ENCODE measurements around the gene TUBG1. TPM values are rescaled to one million over a fixed set of nuclear protein-coding genes. Genes with fewer than 3 reads are reported as not detected.

Gene TUBG1
- polyA plus RNA-seq, 1 of the 3 experiments (the other 2 are of a cell fraction), result 145 TPM

- Histone ChIP-seq H3K4me3 (ENCODE audit: low read depth in 2 of 2, low read length in 1 of 2) (no peak overlapping the region), H3K9me2 (no peaks in the 10 kb centered on the region), H3K27me3 (ENCODE audit: insufficient read depth) (no peaks in the 10 kb centered on the region), H3K4me1 (ENCODE audit: control insufficient read depth in 1 of 2, insufficient read depth in 2 of 2, low read depth in 1 of 2, low read length in 1 of 2) (peaks cover 2 to 7% of the 10 kb centered on the region in 2 experiments; a peak in 2 of 4 replicates), H3K9me3 (no peaks in the 10 kb centered on the region), H3K9ac (no peak overlapping the region), H3F3A (replicated peaks; ENCODE audit: insufficient read depth) (peaks cover 23% of the 10 kb centered on the region), H2AFZ (ENCODE audit: low read depth) (no peak overlapping the region), H3K36me3 (replicated peaks in 1 of 2; ENCODE audit: control insufficient read depth in 1 of 2, insufficient read depth in 2 of 2, low read length in 1 of 2) (peaks cover 17 to 52% of the 10 kb centered on the region in 2 experiments), H3K4me2 (no peak overlapping the region), H3K79me2 (ENCODE audit: insufficient read depth) (peaks cover 27% of the 10 kb centered on the region), H3K27ac (ENCODE audit: low read depth in 2 of 2, low read length in 1 of 2) (no peak overlapping the region), H4K20me1 (ENCODE audit: insufficient read depth) (no peaks in the 10 kb centered on the region)
- CTCF ChIA-PET, result interaction anchor here (0.6 to 5.8 kb wide), 4 partner anchors 23 to 181 kb away, joined by 3 to 34 read pairs (median 10); no protein-coding TSS in a partner anchor
- no peak for TF ChIP-seq ELF1 (IDR thresholded peaks at IDR 0.05)
- no peak for TF ChIP-seq IRF3 (IDR thresholded peaks at IDR 0.05; ENCODE audit: low read depth, low read length)
- TF ChIP-seq JUND (IDR thresholded peaks at IDR 0.05), result no peak
- TF ChIP-seq USF1 (IDR thresholded peaks at IDR 0.05; ENCODE audit: borderline replicate concordance, low read depth), result no peak
- no peak for TF ChIP-seq NFIC (IDR thresholded peaks at IDR 0.05; ENCODE audit: borderline replicate concordance)
- no peak for TF ChIP-seq GABPA (IDR thresholded peaks at IDR 0.05; ENCODE audit: low read depth)
- TF ChIP-seq SIN3A (IDR thresholded peaks at IDR 0.05; ENCODE audit: borderline replicate concordance, low read depth, low read length), result no peak
- no peak for TF ChIP-seq MEF2A (IDR thresholded peaks at IDR 0.05; ENCODE audit: borderline replicate concordance, low read depth)
- TF ChIP-seq FOSL2 (IDR thresholded peaks at IDR 0.05; ENCODE audit: borderline replicate concordance, low read depth), result no peak
- WGBS (ENCODE audit: low lambda C conversion rate), result 93% methylated on average over 7 of the region's 10 CpGs
- DNase-seq, result no peak
- POLR2A ChIA-PET, result no interaction called here
Observed at GRCh38 chr17:42581744-42582270, 27.7 kb upstream of the TUBG1 start.

GRCh38 chr17:42584880-42585279, 24.6 kb upstream of the TUBG1 start:
- ChIA-PET POLR2A (no interaction called here), CTCF (interaction anchor here (1.1 to 1.9 kb wide), 3 partner anchors 17 to 179 kb away, joined by 3 to 5 read pairs (median 4); no protein-coding TSS in a partner anchor)
- 88% methylated on average over 9 of the region's 9 CpGs for WGBS (ENCODE audit: low lambda C conversion rate)
- DNase-seq, result no peak
- H3K9me3 ChIP-seq, result no peaks in the 10 kb centered on the region
- H3K36me3 ChIP-seq (replicated peaks in 1 of 2; ENCODE audit: control insufficient read depth in 1 of 2, insufficient read depth in 2 of 2, low read length in 1 of 2), result peaks cover 37 to 60% of the 10 kb centered on the region in 2 experiments
- no peak overlapping the region for H3K27ac ChIP-seq (ENCODE audit: low read depth in 2 of 2, low read length in 1 of 2)
- no peak overlapping the region for H3K4me3 ChIP-seq (ENCODE audit: low read depth in 2 of 2, low read length in 1 of 2)
- H3K27me3 ChIP-seq (ENCODE audit: insufficient read depth), result no peaks in the 10 kb centered on the region
- no peak overlapping the region for H3K9ac ChIP-seq
- H4K20me1 ChIP-seq (ENCODE audit: insufficient read depth), result no peaks in the 10 kb centered on the region
- H3K4me1 ChIP-seq (ENCODE audit: control insufficient read depth in 1 of 2, insufficient read depth in 2 of 2, low read depth in 1 of 2, low read length in 1 of 2), result no peaks in the 10 kb centered on the region
- H2AFZ ChIP-seq (ENCODE audit: low read depth), result no peak overlapping the region
- peaks cover 5% of the 10 kb centered on the region for H3F3A ChIP-seq (replicated peaks; ENCODE audit: insufficient read depth)
- H3K9me2 ChIP-seq, result no peaks in the 10 kb centered on the region
- no peak overlapping the region for H3K4me2 ChIP-seq
- H3K79me2 ChIP-seq (ENCODE audit: insufficient read depth), result peaks cover 10% of the 10 kb centered on the region; the same call in 1 of the 2 replicates
- TF ChIP-seq CHD2 (IDR thresholded peaks at IDR 0.05; ENCODE audit: low read length, partially characterized antibody), result no peak
- TF ChIP-seq USF1 (IDR thresholded peaks at IDR 0.05; ENCODE audit: borderline replicate concordance, low read depth), result no peak
- TF ChIP-seq USF2 (IDR thresholded peaks at IDR 0.05; ENCODE audit: borderline replicate concordance, low read depth, low read length), result no peak
- TF ChIP-seq MXI1 (IDR thresholded peaks at IDR 0.05; ENCODE audit: low read depth, low read length), result no peak
- TF ChIP-seq FOXM1 (IDR thresholded peaks at IDR 0.05; ENCODE audit: low read depth), result no peak
- TF ChIP-seq FOSL2 (IDR thresholded peaks at IDR 0.05; ENCODE audit: borderline replicate concordance, low read depth), result no peak
- no peak for TF ChIP-seq ELF1 (IDR thresholded peaks at IDR 0.05)
- no peak for TF ChIP-seq GATA2 (CRISPR knock-in tag; IDR thresholded peaks at IDR 0.05)
- no peak for TF ChIP-seq NFIC (IDR thresholded peaks at IDR 0.05; ENCODE audit: borderline replicate concordance)
- no peak for TF ChIP-seq NRF1 (IDR thresholded peaks at IDR 0.05; ENCODE audit: low read depth, low read length)
- no peak for TF ChIP-seq RXRA (IDR thresholded peaks at IDR 0.05; ENCODE audit: borderline replicate concordance, low read depth)
- TF ChIP-seq RCOR1 (IDR thresholded peaks at IDR 0.05; ENCODE audit: low read length), result no peak
- TF ChIP-seq FOXJ3 (CRISPR knock-in tag; IDR thresholded peaks at IDR 0.05), result no peak
- no peak for TF ChIP-seq REST (IDR thresholded peaks at IDR 0.05; ENCODE audit: low read depth, low read length)
- TF ChIP-seq JUND (IDR thresholded peaks at IDR 0.05), result no peak
- no peak for TF ChIP-seq EP300 (IDR thresholded peaks at IDR 0.05; ENCODE audit: borderline replicate concordance in 1 of 2, low read depth in 1 of 2, low read length in 1 of 2)

All from SK-N-SH (cell line).